ENCODE measurements around the gene GRIK1.
A peak's percentile ranks its signal among the peaks of the same experiment; 100 is the strongest.

Gene GRIK1

DNA sequence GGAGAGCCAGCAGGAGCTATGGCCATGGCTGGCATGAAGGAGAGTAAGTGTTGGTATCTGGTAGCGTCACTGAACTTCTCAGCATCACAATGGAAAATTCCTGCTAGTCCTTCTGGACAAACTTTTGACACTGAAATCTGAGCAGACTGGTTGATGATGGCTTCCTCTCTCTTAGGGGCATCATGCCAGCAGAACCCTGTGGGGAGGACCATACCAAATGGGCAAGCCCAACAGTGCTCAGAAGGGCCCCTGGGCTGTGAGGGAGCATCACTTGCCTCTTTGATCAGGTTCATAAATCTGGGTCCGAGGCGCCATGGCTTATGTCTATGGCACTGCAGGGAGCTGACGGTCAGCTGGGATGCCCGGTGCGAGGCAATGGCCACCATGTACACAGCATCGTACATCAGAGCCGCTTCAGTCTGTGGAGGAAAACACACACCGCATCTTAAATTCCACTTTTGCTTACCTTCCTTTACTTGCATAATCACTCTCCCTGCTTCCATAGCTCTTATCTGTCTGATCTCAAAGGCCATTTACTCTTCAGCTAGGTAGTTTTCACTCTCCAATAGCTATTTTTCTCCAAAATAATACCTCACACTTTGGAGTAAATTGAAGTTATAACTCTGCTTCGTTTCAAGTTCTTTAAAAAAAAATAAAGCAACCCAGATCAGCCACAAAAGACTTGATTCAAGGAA, 297.1 kb downstream of the GRIK1 start:
- DNase-seq (ENCODE audit: low read depth), result no peak

GRCh38 chr21:29641635-29642550, 297.9 kb downstream of the GRIK1 start:
- DNase-seq (ENCODE audit: low read depth), result no peak

DNA sequence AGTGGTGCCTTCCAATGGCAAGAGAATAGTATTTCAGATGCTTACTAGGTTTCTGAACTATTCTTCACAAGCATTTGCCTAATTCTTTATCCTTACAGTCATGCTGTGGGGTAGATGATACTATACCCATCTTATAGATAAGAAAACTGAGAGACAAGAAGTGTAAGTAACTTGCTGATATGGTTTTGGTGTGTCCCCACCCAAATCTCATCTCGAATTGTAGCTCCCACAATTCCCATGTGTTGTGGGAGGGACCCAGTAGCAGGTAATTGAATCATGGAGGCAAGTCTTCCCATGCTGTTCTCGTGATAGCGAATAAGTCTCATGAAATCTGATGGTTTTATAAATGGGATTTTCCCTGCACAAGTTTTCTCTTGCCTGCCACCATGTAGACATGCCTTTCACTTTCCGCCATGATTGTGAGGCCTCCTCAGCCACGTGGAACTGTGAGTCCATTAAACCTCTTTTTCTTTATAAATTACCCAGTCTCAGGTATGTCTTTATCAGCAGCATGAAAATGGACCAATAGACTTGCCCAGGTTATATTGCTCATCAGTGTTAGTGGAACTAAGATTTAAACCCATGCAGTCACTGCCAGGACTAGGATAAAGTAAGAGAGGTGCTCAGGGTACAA, 298.7 kb downstream of the GRIK1 start:
- no peak for DNase-seq (ENCODE audit: low read depth)

- no peak for DNase-seq (ENCODE audit: low read depth)
These were observed 299.7 kb downstream of the GRIK1 start for GRCh38 chr21:29640080-29640508.

DNA sequence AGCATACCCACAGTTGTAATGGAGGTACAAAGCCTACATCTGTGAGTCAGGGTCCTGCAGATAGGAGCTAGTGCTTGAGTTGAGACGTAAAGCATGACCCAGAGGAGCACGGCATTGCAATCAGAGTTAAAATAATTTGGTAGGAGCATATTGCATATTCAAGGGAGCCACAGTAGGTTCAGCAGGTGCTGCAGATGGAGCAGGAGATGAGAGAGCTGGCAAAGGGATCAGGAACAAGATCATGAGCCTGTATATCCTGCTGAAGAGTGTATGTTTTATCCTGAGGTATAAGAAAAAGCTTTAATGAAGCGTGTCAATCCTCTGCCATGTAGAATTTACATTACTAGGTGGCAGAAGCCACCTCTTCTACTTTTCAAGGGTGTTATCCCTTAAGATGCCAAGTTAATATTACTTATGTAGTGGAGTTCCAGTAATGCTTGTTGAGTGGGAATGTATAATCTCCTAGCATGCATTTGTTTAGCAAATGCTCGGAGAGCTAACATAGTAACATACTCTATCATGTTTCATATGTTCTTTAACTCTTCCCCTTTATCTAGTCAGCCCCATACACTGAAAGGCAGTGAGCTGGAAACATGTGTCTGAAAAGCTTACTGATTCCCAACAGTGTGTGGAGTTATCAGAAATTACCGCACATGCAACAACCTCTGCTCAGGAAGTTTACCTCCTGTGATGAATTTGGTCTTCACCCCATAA, 300.3 kb downstream of the GRIK1 start:
- no peak for DNase-seq (ENCODE audit: low read depth)

GRCh38 chr21:29638761-29639327, 301.0 kb downstream of the GRIK1 start:
- no peak for DNase-seq (ENCODE audit: low read depth)

- no peak for DNase-seq (ENCODE audit: low read depth)
These were observed 301.7 kb downstream of the GRIK1 start for GRCh38 chr21:29638138-29638537.

DNA sequence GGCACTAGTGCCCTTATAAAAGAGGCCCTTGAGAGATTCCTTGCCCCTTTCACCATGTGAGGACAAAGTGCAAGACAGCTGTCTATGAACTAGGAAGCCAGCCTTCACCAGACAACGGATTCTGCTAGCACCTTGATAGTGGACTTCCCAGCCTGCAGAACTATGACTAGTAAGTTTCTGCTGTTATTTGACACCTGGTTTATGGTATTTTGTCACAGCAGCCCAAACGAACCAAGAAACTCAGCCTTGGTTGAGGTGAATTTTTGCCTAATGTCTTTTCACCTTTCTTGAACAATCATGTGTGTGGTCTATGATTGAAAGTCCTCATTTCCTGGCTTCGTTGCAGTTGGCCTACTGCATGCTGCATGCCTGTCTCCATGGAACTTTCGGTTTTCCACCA, 302.2 kb downstream of the GRIK1 start:
- DNase-seq (ENCODE audit: low read depth), result no peak

GRCh38 chr21:29637134-29637533, 302.7 kb downstream of the GRIK1 start:
- no peak for DNase-seq (ENCODE audit: low read depth)

DNA sequence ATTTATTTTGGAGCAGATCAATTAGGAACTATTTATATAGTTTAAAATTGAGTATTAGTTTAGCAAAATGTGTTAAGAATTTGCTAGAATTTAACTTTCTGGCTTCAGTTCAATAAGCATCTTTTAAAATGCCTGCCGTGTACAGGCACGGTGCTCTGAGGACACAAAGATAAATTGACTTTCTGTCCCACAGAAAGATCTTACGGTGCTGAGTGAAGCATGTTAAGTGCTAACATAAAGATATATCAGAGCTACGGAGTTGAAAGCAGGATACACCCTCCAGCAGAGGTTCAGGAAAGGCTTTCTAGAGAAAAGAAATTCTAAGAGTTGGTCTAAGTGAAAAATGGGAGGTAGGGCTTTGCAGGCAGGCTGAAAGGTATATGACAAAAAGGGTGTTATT, 305.4 kb downstream of the GRIK1 start:
- DNase-seq (ENCODE audit: low read depth), result no peak

DNA sequence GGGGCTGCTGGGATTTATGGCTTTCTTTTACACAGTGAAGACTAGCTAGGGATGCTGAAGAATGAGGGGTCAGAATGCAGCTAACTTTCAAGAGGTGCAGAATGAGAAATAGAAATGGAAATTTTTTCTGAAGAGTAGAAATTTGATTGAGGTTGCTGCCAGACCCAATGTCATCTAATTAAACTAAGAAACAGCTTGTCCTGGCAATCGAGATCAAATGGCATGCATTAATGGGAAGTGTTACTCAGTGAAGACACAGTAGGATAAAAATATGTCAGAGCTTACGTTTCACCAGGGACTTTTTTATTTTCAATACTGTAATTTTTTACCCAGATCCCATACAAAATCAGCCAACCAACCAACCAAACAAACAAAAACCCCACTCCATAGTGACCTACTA, 306.0 kb downstream of the GRIK1 start:
- DNase-seq (ENCODE audit: low read depth), result no peak

- no peak for DNase-seq (ENCODE audit: low read depth)
These were observed 309.4 kb downstream of the GRIK1 start for GRCh38 chr21:29630441-29630840.

DNA sequence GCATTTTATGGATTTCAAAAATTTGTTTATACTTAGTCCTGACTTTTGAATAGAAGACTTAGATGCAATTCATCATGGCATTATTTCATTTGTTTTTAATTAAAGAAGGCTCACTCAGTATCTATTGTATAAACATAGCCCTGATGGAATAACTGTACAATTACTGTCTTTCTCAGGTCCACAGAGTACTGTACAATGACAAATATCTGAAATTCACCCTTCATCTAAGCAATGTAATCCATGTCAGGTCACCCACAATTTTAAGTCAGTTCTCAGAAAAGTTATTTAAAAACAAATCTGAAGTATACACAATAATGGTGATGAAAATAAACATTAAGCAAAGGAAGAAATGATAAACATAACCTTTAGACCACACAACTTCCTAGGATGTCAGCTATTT, 311.9 kb downstream of the GRIK1 start:
- DNase-seq (ENCODE audit: low read depth), result no peak

DNA sequence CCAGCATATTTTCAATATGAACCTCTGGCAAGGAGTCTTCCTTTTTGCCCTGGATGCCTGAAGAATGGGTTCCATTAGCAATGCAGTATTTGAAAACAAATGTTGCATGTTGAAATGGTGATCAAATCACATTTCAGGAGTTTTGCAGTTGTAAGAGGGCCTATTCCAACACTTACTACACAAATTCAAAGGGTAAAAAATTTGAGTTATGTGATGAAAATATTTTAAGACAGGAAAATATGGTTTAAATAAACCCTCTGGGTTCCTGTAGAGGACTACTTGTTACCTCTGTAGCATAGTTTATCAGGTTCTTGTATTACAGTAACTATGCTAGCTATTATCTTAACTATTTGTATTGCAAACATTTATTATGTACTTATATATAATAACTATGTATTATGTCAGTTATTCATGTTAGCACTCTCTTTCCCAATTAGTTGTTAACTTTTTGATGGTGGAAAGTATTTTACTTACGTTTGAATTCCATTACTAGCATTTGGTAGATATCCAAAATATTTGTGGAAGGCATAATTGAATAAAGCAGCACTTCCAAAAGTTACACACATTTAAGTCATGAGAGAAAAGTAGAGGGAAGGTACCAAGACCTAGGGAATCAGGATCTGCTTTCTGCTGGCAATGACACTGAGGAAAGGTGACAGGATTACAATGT, 312.9 kb downstream of the GRIK1 start:
- DNase-seq (ENCODE audit: low read depth), result peak; percentile 54

GRCh38 chr21:29625990-29626389, 313.8 kb downstream of the GRIK1 start:
- no peak for DNase-seq (ENCODE audit: low read depth)

- no peak for DNase-seq (ENCODE audit: low read depth)
These were observed 315.0 kb downstream of the GRIK1 start for GRCh38 chr21:29624776-29625175.

DNA sequence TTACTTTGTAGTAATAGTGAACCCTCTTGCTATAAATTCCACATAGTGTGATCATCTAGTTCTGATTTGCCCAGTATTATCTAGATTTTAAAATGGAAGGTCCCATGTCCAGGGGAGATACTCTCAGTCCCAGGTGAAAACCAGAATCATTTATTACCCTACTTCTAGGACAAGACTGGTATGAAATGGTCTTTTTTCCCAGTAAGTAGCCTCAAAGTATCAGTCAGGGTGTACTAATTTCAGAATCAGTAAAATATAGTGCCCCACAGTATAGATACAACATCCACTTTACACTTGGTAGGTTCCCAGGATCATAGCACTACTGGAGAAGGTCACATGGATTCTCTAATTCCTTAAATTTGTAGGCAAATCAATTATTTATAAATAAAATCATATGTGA, 318.3 kb downstream of the GRIK1 start:
- DNase-seq (ENCODE audit: low read depth), result no peak

GRCh38 chr21:29616209-29616751, 323.5 kb downstream of the GRIK1 start:
- DNase-seq (ENCODE audit: low read depth), result no peak

DNA sequence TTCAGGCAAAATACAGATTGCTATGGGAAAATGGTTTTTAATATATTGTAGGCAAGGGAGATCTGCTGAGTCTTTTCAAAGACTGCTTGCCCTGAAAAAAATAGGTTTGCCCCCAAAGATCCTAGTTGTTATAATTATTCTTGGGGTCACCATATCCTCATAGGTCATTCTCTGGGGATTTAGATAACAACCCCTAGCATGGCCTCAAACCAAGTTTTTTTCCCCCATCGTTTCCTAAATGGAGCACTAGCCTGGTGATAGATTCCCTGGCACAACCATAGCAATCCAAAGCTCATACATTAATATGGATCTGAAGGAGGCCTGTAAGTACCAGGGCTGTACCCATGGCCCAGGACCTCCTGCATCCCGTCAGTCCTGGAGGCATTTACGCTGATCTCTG, 325.9 kb downstream of the GRIK1 start:
- DNase-seq (ENCODE audit: low read depth), result no peak

- peak; percentile 9 for DNase-seq (ENCODE audit: low read depth)
These were observed 326.8 kb downstream of the GRIK1 start for GRCh38 chr21:29613021-29613420.

DNA sequence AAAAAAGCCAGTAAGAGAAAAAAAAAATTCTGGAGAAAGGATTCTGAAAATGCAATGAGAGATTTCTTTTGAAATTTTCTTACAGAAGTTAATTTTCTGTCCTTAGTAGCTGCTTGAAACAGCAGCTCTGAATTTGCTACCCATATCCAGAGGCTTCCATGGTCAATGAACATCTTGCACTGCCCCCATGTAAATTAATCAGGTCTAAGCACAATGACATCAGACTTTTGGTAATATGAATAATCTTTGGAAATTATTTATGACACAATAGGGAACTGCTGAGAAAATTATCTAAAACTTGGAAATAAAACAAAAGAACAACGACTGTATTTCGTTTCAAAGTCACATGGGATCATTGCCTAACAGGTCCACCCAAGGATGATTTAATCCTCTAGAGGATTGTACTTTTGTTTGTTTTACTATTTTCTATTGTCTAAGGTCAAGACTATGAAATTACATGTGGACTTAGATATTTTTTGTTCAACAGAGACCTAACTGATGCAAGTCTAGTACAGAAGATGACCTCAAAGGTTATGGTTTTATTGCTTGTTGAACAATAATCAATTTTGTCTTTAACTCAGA, 328.9 kb downstream of the GRIK1 start:
- no peak for DNase-seq (ENCODE audit: low read depth)
